GM12801 (cell line): ENCODE results near the gene UCHL1.

Experiments
- CTCF ChIP-seq: IDR thresholded peaks from one replicate; pipeline ENCODE4 v1.5.1; 2011; ENCODE audit warnings: control low read depth; ENCODE audit not compliant: insufficient read length; ENCODE audit errors: extremely low read depth

UCHL1 gene

GRCh38 chr4:41290479-41290878, 33.8 kb downstream of the UCHL1 start:
- TF ChIP-seq CTCF, result no peak

DNA sequence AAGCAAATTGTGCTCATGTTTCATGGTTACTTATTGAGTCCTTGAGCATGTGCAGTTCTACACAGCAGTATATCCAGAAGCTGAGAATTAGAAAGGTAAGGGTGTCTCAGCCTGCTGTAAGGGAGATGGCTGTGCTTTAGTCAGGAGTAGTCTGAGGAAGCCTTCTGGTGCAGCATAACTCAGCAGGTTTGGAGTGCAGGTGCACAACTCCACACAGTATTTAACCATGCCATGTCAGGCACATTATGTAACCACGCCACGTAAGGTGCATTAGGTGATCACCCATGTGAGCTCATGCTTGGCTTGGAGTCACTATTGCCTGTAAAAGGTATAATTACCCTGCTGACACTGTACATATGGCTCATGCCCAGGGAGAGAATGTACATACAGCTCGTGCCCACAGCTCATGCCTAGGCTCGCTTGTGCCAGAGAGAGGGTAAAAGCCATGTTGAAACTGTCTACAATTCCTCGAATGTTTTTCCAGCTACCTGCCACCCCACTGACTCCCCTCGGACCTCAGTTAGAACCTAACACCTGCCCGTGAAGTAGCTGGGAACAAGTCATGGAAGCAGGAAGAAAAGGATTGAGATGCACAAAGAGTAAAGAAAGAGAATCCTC, 37.8 kb downstream of the UCHL1 start:
- no peak for TF ChIP-seq CTCF

- no peak for TF ChIP-seq CTCF
Measured at GRCh38 chr4:41296995-41297394, 40.3 kb downstream of the UCHL1 start.

DNA sequence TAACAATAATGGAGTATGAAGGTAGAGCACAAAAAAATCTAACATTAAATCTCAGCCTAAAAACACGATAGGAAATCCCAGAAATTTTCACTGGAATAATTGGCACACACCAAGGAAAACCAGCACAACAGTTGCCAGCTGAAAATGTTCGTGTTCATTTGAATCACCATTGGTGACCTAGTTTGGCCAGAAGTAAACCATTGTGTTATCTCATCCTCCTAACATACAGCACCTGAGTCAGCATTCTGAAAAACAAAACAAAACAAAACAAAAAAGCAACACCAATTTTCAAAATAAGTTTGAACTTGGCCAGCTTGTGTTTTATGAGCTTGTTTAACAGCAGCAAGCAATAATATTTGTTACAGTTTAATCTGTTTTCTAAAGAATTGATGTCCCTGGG, 41.1 kb downstream of the UCHL1 start:
- TF ChIP-seq CTCF, result no peak

DNA sequence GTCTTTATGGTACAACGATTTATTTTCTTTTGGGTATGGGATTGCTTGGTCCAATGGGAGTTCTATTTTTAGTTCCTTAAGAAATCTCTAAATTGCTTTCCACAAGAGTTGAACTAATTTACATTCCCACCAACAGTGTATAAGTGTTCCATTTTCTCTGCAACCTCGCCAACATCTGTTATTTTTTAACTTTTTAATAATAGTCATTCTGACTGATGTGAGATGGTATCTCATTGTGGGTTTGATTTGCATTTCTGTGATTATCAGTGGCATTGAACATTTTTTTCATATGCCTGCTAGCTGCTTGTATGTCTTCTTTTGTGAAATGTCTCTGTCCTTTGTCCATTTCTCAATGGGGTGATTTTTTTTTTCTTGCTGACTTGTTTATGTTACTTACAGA, 42.8 kb downstream of the UCHL1 start:
- TF ChIP-seq CTCF, result no peak

DNA sequence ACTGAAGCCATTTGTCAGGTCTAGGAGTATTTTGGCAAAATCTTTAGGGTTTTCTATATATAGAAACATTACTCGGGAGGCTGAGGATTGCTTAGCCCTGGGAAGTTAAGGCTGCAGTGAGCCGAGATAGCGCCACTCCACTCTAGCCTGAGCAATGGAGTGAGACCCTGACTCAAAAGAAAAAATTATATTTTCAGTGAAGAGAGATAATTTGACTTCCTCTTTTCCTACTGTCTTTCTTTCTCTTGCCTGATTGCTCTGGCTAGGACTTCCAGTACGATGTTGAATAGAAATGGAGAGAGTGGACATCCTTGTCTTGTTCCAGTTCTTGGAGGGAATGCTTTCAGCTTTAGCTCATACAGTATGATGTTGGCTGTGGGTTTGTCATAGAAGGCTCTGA, 44.4 kb downstream of the UCHL1 start:
- TF ChIP-seq CTCF, result no peak

GRCh38 chr4:41303372-41304118, 46.8 kb downstream of the UCHL1 start:
- TF ChIP-seq CTCF, result no peak
